SHP77 (cell line): ENCODE data around the gene SFRP4.
"Not testable (repeated sequence)": the region's sequence is repeated elsewhere in the genome, so short reads cannot be mapped to it uniquely, and the experiment has no call there.

Experiments
- DNase-seq, 2 experiments: peaks; one replicate each; lab custom pipeline; 2025; lab: John Stamatoyannopoulos, UW

The SFRP4 gene

DNA sequence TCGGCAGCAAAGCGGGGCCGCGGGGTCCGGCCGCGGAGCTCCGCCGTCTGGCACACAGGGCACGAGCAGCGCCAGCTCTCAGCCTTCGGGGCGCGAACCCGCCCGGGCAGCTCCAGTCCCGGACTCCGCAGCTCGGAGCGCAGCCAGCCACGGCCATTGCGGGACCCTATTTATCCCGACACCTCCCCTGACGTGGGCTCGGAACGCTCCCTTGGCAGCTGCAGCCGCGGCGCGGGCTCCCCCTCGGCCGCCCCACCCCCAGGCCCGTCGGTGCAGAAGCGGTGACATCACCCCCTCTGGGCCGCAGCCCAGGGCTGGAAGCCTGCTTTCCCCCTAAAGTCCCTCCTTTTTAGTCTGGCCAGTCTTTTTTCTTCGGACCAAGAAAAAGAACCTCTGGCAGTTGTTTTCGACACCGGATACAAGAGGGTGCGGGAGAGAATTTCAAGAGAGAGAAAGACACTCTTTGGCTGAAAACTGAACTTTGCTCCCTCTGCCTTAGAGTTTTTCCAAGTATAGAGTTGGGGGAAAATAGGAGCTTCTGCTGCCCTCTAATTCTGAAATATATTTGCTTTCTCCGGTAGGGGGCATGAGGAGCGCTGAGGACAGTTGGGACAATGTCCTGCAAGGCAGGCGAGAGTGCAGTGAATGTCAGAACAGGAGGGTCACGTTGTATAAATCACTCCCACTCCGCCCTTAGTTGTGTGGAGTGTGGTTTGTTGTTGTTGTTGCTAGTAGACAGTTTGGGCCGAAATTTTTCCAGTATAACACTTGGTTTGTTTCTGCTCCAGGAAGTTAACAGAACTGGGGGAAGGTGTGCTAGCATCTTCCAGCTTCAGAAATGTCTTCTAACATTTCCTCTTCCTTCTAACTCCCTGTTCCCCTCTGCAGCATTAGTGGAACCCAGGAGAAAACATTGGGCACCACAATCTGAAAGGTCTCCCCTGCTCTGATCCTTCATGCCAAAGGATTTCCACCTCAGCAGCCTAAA, at the start of gene SFRP4:
SFRP4 (minus strand) TSS at position 145 of the 988 bp plus-strand sequence. CDS start 280 bp downstream, outside the sequence.
- DNase-seq, result peak; percentile 64 to 73

DNA sequence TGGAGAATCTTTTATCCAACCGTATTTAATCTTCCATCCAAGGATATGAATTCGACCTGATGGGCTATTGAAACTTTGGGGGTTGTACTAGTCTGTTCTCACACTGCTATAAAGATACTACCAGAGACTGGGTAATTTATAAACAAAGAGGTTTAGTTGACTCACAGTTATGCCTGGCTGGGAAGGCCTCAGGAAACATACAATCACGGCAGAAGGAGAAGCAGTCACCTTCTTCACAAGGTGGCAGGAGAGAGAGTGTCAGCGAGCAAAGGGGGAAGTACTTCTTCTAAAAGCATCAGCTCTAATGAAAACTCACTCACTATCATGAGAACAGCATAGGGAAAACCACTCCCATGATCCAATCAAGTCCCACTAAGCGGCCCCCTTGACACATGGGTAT, 47.6 kb upstream of the SFRP4 start:
- DNase-seq, result no peak

DNA sequence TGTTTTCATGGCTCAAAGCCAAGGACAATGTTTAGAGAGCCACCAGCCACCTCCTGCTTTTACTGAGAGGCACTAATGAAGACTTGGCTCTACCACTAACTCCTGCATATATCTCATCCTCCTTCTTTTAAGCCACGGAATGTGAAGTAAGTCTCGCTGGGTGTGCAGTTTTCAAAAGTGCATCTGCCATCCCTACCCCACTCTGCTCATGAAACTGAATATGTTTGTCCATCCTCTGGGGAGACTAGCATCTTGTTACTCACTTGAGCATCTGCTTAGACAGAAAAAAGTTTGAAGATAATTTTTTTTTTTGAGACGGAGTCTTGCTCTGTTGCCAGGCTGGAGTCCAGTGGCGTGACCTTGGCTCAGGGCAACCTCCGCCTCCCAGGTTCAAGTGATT, 44.6 kb upstream of the SFRP4 start:
- DNase-seq, result no peak

DNA sequence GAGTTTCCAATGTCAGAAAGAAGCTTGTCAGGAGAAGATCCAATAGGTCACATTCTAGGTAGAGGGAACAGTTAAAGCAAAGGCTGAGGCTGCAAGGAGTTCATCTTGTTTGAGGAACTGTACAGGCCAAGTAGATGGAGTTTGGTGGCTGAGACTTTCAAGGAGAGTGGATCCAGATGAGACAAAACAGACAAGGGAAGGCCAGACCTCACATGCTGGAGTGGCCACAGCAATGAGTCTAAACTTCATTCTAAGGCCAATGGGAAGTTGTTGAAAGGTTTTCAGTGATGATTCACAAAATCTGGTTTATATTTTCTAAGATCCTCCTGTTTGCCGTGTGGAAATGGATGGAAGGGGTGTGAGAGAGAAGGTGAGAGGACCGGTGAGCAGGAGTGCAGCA, 43.9 kb upstream of the SFRP4 start:
- no peak for DNase-seq

DNA sequence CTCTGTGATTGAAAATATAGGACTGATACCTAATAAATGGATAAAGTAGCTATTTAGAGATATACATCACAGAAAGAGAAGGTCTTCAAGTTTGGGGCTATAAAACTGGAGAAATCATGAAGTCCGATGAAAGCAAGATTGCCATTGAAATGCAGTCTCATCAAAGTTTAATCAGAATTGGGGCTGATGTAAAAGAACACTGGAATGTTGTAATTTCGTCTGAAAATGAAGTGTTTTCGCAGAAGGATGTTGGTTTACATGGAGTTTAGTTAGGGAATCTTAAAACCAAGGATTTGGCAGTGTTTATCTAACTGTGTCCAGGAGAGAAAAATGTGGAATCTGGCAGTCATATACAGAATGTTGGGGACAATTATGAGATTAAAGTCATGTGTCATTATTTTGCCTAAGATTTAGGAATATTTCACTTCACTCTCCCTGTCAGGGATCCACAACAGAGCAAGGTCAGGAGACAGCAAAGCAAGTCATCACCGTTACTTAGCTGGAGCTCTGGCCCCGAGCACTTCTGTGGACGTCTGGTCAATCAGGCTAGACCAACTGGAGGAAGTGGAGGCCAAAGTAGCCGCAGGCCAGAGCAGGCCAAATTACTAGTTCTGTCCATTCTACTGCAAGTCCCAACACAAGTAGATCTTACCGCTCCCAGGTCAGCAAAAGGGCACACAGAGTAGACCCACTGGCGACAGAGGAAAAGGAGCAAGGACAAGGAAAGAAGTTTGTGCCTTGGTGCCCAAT, 40.8 kb upstream of the SFRP4 start:
- DNase-seq, result no peak

DNA sequence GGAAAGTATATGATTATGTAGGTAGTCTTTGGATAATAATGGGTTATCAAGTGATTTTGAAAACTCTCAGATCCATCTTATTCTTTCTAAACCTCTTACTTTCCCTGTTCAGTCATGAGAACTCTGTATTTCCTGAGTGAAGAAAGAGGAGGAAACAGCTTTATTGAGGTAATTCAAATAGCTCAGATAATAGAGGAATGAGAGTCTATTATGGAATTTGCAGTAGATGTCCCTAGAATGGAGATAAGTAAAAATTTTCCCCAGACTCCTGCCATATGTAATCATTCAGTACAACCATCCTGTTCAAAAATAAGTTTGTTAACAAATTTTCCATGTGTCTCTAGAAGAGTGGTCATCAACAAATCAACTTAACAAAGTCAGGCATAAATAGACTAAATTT, 40.2 kb upstream of the SFRP4 start:
- no peak for DNase-seq

DNA sequence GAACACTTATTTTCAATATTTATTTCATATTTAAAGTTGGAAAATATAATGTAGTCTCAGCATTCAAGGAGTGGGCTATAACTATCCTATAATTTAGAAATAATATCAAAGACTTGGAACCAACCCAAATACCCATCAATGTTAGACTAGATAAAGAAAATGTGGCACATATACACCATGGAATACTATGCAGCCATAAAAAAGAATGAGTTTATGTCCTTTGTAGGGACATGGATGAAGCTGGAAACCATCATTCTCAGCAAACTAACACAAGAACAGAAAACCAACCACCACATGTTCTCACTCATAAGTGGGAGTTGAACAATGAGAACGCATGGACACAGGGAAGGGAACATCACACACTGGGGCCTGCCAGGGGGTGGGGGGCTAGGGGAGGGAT, 37.6 kb upstream of the SFRP4 start:
- not testable (repeated sequence) for DNase-seq

DNA sequence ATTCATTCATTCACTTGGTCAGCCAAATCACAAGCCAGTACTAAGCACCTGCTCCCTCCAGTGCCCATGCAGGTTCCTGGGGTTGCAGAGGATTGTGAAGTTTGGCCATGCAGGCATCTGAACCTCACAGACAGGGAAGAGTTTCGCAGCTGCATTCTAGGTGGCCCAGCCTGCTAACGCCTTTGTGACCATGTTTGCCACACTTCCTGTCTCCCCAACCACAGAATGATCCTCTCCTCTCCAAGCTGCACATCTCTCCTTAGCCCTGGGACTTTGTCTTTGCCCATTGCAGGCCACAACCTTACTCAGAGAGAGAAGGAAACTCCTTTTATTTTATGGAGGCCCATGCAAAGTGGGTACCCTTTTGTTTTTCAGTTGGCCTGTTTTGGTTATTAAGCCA, 35.6 kb upstream of the SFRP4 start:
- DNase-seq, result no peak

DNA sequence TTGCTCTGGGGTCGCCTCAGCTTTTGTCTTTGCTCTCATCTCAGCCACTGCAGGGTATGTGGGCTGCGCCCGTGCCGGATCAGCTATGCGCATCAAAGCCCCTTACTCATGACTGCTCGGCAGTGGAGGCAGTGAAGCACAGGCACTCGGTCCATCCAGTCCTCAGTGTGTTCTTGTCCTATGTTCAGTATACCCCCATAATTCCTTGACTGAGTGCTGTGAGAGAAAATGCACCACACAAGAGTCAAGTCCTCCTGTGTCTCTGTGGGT, 31.3 kb upstream of the SFRP4 start:
- no peak for DNase-seq

DNA sequence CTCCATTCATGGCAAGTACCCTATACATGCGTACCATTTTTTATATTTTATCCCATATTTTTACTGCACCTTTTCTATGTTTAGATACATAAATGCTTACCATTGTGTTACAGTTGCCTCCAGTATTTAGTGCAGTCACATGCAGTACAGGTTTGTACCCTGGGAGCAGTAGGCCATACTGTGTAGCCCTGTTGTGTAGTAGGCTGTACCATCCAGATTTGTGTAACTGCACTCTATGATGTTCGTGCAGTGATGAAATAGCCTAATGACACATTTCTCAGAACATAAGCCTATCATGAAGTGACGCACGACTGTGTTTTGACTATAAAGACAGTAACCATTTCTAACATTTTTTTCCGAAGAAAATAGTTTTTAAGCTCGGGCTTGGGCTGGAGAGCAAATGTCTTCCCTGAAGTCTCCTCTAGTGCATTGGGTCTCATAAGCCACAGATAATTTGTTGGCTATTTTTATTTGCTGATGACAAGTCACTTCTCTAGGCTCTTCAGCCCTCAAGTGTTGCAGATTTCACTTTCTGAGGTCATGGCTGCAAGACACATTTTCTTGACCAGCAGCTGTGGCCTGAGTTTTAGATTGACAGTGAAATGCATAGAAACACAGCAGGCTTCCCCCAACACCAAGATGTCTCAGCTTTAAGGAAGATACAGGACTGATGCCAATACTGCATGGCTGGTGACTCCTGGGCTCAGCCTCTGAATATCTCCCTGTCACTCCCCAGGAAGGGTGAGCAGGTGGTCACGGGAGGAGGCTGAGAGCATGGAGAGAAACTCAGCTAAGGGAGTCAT, 30.7 kb upstream of the SFRP4 start:
- DNase-seq, result no peak

DNA sequence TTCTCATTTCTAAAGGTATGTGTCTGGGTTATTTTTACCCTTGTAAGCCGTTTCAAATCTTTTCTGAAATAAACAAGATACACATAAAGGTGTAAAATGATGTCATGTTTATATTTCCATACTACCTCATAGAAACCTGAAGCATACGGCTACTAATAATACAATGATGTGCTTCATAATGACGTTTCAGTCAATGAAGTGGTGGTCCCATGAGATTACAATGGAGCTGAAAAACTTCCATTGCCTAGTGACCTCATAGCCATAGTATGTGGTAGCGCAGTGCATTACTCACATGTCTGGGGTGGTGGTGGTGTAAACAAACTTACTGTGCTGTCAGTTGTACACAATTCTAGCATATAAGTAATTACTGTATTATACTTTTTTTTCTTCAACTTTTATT, 28.7 kb upstream of the SFRP4 start:
- DNase-seq, result no peak

DNA sequence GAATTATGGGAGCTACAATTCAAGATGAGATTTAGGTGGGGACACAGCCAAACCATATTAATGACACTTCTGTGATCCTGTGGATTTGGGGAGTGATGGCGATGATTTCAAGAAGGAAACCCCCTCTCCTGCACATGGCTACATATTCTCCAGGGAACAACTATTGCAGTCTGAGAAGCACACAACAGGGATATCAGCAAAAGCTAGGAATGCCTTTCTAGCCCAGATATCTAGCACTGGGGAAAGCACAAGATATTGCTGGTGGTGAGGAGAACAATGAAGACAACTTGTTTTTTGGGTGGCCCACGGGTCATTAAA, 28.1 kb upstream of the SFRP4 start:
- no peak for DNase-seq

DNA sequence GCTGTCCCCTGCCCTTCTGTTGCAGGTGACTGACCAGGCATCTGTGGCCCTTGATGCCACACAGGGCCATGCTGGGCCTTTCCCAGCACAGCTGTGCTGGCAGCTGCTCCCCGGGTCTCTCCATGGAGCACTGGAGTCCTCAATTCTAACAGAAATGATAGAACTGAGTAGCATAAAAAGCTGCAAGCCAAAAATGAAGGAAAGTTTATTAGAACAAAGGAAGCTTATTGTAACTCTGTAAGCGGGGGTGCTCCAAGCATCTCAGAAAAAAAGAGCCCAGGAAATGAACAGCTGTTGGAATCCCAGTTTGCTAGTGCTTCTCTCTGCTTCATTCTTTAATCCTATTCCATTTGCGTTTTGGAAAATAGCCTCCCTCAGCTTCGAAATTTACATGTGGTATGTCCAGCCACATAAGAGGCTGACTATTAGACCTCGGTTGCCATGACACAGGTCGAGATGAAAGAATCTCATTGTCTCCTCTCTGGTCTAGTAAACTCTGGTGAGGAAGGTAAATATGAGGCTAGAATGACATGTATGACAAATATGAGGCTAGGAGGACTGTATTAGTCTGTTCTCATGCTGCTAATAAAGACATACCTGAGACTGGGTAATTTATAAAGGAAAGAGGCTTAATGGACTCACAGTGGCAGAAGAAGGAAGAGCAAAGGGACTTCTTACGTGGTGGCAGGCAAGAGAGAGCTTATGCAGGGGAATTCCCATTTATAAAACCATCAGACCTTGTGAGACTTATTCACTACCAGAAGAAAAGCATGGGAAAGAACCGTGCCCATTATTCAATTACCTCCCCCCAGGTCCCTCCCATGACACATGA, 27.5 kb upstream of the SFRP4 start:
- DNase-seq, result no peak

DNA sequence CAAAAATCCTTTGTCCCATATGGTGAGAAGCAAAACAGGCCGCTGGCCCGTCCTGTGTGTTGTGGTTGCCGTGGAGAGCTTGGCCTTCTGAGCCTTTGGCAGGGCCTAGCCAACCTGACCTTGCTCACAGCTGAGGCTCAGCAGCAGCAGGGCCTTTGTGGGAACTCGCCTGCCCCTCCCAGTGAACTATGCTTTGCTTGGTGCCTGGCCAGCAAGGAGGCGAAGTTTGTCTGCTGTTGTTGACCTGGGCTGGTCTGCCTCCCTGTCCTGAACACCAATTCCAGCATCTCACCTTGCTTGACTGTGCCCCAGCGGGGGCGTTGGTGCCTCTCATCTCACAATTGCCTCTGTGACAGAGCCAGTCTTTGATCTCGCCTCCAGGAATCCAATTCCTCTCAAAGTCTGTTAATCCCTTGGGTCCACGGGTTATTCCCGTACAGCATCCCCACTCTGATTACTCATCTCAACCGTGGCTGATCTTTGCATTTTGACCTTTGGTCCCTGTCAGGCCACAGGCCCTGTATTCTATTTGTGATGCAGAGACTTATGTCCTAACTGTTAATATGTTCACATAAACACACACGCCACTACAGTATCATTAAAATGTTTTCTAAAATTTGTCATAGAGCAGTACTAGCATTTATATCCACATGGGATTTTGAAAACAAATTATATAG, 26.5 kb upstream of the SFRP4 start:
- DNase-seq, result no peak

DNA sequence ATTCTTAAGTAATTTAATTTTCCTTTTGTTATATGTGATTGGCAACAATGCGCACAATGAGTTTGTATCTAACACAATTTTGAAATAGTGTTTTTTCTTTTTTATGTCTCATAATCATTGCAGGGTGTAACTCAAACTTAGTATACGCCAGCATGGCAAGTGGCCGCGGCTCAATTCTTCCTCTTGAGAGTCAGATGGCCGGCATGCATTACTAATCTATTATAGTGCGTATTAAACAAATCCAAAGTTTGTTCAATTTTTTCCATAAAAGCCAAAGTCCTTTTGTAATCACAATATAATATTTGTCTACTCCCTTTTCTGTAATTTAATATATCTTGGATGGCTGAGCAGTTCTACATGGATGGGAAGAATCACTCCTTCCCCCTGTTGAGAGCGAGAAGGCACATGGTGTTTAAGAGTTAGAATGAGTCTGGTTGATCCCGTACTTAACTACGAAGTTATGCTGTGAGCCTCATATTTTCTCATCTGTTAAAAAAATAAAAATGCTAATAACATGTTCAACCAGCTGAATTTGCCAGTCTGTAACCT, 16.5 kb upstream of the SFRP4 start:
- DNase-seq, result no peak

DNA sequence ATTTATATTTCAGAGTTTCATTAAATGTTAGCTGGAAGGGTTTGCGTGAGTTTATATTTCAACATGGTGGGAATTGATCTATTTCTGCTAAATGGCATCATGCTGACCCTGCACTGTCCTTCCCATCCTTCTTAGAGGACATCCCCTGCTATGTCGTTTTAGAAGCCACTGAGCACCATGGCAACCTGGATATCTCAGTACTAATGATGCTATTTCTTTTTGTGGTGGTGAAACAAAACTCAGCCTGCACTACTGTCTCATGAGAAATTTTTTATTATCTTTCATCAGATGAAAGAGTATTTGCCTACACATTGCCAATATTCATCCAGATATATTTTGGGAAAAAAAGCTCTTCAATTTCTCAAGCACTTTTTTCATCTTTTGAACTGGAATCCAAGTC, 15.9 kb upstream of the SFRP4 start:
- no peak for DNase-seq

DNA sequence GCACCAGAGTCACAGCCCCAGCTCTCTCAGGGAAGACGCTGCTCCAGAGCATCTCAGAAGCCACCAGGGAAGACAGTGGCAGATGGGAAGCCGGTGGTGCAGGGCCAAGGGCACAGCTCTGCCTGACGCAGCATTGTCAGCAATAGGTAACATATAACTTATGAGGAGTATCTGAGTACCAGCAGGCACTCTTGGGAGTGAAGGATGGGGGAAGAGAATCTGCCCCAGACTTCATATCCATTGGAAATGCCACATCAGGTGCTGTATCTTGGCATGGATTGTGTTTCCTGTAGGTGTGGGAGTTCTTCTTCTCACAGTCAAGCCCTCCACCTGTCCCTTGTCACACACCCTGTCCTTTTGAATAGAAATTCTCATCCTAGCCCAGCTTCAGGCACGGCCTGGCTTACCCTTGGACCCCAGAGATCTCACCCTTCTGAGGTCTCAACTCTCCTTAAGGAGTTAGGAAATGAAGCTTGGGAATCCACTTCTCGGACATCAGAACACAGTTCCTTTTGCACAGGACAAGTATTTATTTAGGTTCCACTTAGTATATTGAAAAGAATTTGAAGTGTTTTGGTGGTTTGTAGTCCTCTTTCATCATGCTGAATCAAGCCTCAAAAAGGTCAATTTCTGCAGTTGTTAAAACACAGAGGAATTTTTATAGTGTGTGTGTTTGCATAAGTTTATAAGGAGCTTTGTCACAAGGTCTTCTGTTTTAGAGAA, 13.8 kb upstream of the SFRP4 start:
- no peak for DNase-seq

DNA sequence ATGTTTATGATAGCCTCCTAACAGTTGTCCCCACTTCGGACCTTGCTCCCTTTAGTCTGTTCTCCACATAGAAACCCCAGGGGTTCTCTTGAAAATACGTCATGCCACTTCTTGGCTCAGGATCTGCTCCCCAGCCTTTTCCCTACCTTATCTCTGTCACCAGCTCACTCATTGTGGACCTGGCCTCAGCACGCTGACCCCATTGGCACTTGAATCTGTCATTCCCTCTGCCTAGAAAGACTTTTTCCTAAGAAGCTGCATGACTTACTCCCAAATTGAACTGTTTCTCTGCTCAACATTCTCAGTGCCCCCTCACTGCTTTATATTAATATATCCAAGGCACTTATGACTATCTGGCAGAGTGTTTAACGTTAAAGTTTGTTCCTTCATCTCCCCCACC, 12.3 kb upstream of the SFRP4 start:
- no peak for DNase-seq

DNA sequence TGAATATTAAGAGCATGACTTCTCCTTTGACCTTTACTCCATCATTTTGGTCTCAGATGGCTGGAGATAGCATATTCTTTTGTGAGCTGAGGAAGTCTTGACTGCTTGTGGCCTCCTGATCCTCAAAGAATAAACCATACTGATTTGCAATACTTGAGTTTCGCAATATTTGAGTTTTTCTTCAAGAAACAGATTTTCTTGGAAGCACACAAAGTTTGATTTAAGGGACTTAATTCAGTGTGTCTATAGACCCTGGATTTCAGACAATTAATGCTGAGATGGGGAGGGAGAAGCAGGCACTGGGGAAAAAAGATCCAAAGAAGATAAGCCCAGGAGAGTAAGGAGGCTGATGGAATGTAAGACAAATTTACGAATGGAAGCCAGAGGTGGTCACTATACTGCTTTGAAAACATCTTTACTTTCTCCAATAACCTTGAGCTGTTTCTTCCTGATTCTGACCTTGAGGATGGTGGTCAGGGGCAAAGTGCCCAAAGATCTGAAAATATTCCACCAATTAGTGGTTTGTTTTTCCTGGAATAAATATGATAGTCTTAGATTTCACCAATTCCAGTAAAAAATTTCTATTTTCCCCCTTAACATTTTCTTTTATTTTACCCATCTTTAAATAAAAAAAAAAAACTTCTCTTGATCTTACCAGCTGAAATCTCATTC, 11.3 kb upstream of the SFRP4 start:
- DNase-seq, result no peak

DNA sequence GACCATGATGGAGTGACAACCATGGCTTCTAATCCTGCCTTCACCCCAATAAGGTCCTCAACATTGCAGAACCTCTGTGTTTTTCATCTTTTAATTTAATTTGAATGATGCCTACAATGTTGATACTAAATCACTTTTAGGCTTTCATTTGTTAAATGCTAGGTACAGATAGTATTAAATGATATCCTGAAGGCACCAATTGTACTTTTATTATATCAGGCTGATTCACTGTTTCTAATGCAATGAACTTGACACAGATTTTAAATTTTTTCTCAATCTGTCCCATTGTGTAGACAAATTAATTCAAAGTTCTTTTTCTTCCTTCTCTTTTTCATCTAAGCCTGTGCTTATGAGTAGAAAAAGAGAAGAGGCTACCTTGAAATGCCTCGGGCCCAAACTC, 9.0 kb upstream of the SFRP4 start:
- no peak for DNase-seq
